Measurements from ENCODE around the gene LSS.
"Not testable (repeated sequence)": the region's sequence is repeated elsewhere in the genome, so short reads cannot be mapped to it uniquely, and the experiment has no call there.

Gene LSS

GRCh38 chr21:46185716-46186115, 42.9 kb downstream of the LSS start:
- no peak for DNase-seq

- peak; percentile 90 for DNase-seq
These were observed 43.7 kb downstream of the LSS start for GRCh38 chr21:46184625-46185555.

- DNase-seq, result peak; percentile 83
These were observed 44.5 kb downstream of the LSS start, which contains the start of gene SPATC1L for GRCh38 chr21:46183910-46184624. TSS of gene SPATC1L (minus strand) at chr21:46184459. CDS start at chr21:46182816, 1,643 bp downstream.

GRCh38 chr21:46183337-46183909, 45.2 kb downstream of the LSS start:
- DNase-seq, result not testable (repeated sequence)

GRCh38 chr21:46182548-46183336, 45.8 kb downstream of the LSS start:
- peak; percentile 63 for DNase-seq

- no peak for DNase-seq
These were observed 46.5 kb downstream of the LSS start for GRCh38 chr21:46181953-46182547.

- peak; percentile 60 for DNase-seq
These were observed 47.1 kb downstream of the LSS start for GRCh38 chr21:46181436-46181835.

GRCh38 chr21:46180778-46181391, 47.7 kb downstream of the LSS start:
- peak; percentile 61 for DNase-seq

- no peak for DNase-seq
These were observed 48.4 kb downstream of the LSS start for GRCh38 chr21:46180079-46180722.

- DNase-seq, result no peak
These were observed 48.9 kb downstream of the LSS start for GRCh38 chr21:46179708-46180078.

GRCh38 chr21:46178961-46179360, 49.6 kb downstream of the LSS start:
- DNase-seq, result no peak

- DNase-seq, result not testable (repeated sequence)
These were observed 52.0 kb downstream of the LSS start for GRCh38 chr21:46176443-46177129.

GRCh38 chr21:46173573-46173972, 55.0 kb downstream of the LSS start:
- peak; percentile 50 for DNase-seq

- no peak for DNase-seq
These were observed 55.6 kb downstream of the LSS start for GRCh38 chr21:46172863-46173528.

GRCh38 chr21:46171996-46172862, 56.3 kb downstream of the LSS start:
- DNase-seq, result no peak

GRCh38 chr21:46171585-46171984, 57.0 kb downstream of the LSS start:
- DNase-seq, result no peak

GRCh38 chr21:46170436-46171193, 58.0 kb downstream of the LSS start:
- peak; percentile 69 for DNase-seq

Measured in activated effector memory CD4-positive, alpha-beta T cell treated with anti-CD3 and anti-CD28 coated beads, Interleukin-2, amount 50 U/mL, for 16 hours (primary cell).